ENCODE data around the gene EPG5.

- TF ChIP-seq CTCF (IDR thresholded peaks at IDR 0.05) (no peak), EZH2phosphoT487 (IDR thresholded peaks at IDR 0.05) (no peak)
Measured at GRCh38 chr18:45844938-45845337, 122.2 kb downstream of the EPG5 start.

Measured in neural progenitor cell (in vitro differentiated cells).